ENCODE data around the gene L1TD1.
"Not testable (repeated sequence)": the region's sequence is repeated elsewhere in the genome, so short reads cannot be mapped to it uniquely, and the experiment has no call there.

The L1TD1 gene

DNA sequence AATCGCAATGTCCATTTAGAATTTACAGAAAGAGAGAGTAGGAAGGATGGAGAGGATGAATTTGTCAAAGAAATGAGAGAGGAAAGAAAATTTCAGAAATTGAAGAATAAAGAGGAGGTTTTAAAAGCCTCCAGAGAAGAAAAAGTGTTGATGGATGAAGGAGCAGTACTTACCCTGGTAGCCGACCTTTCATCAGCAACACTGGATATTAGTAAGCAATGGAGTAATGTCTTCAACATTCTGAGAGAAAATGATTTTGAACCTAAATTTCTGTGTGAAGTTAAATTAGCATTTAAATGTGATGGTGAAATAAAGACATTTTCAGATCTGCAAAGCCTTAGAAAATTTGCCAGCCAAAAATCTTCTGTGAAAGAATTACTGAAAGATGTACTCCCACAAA is 12.5 kb downstream of the L1TD1 start:
- no peak for DNase-seq (ENCODE audit: low spot score)

DNA sequence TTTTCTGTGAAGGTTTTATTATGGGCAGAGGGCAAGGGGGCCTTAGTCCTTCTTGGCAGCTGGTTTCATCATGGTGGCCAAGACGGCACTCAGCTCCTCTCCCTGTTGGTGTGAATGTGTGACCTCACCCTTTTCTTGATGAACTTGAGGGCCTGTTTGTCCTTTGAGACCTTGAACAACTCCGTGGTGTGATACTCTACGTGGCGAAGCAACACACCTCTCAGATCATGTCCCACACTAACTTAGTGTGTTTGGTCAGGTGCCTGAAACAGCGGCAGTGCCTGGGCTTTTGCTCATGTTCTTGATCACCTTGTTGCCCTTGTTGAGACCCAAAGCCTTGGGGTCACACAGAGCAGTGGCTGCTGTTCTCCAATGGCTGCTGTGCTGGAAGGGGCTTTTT is 13.4 kb downstream of the L1TD1 start:
- DNase-seq (ENCODE audit: low spot score): no peak

DNA sequence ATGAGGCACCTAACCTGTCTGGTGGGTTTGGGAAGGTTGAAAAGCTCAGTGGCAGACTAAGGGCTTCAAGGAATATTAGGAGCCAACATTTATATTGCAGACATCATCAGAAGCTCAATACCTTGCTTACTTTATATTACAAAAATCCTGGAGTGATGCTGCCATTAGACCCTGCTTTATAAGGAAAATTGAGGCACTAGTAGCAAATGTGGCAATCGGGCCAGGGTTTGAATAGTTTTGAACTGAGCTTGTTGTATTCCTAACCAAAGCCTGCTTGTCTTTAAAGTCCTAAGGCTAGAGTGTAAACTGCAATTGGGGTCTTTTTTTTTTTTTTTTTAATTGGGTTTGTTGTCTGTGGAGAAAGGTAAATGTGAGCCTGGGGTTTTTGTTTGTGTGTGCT is 14.3 kb downstream of the L1TD1 start:
- DNase-seq (ENCODE audit: low spot score): no peak

DNA sequence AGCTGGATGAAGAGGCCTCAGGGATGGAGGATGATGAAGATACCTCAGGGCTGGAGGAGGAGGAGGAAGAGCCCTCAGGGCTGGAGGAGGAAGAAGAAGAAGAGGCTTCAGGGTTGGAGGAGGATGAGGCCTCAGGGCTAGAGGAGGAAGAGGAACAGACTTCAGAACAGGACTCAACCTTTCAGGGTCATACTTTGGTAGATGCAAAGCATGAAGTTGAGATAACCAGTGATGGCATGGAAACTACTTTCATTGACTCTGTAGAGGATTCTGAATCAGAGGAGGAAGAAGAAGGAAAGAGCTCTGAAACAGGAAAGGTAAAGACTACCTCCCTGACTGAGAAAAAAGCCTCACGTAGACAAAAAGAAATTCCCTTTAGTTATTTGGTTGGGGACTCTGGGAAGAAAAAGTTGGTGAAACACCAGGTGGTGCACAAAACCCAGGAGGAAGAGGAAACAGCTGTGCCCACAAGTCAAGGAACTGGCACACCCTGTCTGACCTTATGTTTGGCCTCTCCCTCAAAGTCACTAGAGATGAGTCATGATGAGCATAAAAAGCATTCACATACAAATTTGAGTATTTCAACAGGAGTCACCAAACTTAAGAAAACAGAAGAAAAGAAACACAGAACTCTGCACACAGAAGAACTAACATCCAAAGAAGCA is 15.4 kb downstream of the L1TD1 start:
- DNase-seq (ENCODE audit: low spot score): peak; percentile 32

DNA sequence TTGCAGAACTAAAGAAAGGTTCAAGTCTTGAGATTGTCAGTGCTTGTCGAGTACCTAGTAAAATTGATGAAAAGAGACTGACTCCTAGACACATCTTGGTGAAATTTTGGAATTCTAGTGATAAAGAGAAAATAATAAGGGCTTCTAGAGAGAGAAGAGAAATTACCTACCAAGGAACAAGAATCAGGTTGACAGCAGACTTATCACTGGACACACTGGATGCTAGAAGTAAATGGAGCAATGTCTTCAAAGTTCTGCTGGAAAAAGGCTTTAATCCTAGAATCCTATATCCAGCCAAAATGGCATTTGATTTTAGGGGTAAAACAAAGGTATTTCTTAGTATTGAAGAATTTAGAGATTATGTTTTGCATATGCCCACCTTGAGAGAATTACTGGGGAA is 16.3 kb downstream of the L1TD1 start:
- no peak for DNase-seq (ENCODE audit: low spot score)

DNA sequence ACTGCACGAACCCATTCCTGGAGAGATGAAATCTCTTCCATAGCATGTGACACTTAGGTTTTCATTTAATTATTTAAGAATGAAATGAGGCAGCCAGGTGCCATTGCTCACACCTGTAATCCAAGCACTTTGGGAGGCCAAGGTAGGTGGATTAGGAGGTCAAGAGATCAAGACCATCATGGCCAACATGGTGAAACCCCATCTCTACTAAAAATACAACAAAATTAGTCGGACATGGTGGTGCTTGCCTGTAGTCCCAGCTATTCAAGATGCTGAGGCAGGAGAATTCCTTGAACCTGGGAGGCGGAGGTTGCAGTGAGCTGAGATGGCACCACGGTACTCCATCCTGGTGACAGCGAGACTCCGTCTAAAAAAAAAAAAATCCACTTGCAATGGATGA is 17.8 kb downstream of the L1TD1 start:
- no peak for DNase-seq (ENCODE audit: low spot score)

DNA sequence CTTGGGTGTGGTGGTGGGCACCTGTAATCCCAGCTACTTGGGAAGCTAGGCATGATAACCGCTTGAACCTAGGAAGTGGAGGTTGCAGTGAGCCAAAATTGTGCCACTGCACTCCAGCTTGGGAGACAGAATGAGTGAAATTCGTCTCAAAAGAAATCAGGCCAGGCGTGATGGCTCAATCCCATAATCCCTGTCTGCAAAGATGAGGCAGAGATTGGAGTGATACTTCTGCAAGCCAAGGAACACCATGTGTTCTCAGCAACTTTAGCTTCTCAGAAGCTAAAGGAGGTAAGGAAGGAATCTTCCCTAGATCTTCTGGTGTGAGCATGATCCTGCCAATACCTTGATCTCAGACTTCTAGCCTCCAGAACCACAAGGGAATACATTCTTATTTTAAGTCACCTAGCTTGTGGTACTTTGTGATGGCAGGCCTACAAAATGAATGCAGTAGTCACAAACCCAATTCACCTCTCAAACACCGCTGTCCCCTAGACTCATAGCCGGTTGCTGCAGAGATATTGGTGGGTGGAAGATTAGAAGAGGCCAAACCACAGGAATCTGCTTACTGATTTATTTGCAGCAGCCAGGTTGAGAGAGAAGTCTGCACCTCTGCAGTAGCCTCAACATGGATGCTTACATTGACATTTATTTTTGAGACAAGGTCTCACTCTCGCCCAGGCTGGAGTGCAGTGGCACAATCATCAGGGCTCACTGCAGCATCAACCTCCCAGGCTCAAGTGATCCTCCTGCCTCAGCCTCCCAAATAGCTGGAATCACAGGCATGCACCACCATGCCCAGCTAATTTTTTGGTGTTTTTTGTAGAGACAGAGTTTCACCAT is 18.6 kb downstream of the L1TD1 start:
- no peak for DNase-seq (ENCODE audit: low spot score)

DNA sequence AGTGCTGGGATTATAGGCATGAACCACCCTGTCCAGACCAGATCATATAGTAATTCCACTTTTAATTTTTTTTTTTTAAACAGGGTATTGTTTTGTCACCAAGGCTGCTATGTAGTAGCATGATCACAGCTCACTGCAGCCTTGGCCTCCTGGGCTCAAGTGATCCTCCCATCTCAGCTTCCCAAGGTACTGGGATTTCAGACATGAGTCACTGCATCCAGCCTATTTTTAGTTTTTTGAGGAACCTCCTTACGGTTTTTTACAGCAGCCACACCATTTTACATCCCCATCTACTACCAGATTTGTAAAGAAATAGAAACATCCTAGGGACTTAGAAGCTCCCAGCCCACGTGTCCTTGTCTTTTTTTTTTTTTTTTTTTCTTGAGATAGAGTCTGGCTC is 24.0 kb downstream of the L1TD1 start:
- no peak for DNase-seq (ENCODE audit: low spot score)

DNA sequence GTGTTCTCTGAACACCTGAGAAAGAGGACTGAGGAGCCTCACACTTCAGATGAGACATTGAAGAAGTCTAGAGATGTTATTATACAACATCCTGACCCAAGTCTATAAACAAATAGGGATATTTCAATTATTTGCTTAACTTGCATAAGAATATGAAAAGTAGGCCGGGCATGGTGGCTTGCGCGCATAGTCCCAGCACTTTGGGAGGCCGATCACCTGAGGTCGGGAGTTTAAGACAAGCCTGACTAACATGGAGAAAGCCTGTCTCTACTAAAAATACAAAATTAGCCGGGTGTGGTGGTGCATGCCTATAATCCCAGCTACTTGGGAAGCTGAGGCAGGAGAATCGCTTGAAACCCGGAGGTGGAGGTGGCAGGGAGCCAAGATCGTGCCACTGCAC is 25.8 kb downstream of the L1TD1 start:
- DNase-seq (ENCODE audit: low spot score): not testable (repeated sequence)

DNA sequence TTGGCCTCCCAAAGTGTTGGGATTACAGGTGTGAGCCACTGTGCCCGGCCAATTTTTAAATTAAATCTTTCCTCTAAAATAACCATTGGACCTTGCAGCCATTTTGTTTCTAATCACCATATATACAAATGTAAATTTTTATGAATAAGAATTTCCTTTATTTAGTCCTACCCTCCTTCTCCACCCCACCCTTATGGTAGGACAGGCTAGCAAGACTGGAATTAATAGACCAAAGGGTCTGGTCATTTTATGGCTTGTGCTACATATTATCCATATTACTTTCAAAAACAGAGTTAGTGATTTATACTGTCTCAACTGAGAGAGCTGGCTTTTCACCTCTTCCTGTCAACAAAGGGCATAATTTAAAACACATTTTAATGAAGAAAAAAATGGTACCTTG is 26.5 kb downstream of the L1TD1 start:
- DNase-seq (ENCODE audit: low spot score): no peak

DNA sequence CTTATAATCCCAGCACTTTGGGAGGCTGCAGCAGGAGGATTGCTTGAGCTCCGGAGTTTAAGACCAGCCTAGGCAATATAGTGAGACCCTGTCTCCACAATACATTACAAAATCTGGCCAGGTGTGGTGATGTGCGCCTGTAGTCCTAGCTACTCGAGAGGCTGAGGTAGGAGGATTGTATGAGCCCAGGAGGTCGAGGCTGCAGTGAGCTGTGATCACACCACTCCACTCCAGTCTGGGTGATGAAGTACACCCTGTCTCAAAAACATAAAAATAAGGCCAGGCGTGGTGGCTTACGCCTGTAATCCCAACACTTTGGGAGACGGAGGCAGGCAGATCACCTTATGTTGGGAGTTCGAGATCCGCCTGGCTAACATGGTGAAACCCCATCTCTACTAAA is 27.7 kb downstream of the L1TD1 start:
- DNase-seq (ENCODE audit: low spot score): no peak

DNA sequence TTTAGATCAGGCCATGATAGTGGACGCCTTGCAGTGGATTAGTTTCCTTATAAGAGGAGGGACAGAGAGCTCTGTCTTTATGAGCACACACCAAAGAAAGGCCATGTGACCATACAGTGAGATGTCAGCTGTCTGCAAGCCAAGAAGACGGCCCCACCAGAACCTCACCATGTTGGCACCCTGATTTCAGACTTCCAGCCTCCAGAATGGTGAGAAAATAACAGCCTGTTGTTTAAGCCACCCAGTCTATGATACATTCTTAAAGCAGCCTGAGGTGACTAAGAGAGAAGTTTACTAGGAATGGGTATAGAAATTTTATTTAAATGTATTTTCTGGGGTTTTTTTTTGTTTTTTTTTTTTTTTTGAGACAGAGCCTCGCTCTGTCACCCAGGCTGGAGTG is 29.5 kb downstream of the L1TD1 start:
- DNase-seq (ENCODE audit: low spot score): no peak

DNA sequence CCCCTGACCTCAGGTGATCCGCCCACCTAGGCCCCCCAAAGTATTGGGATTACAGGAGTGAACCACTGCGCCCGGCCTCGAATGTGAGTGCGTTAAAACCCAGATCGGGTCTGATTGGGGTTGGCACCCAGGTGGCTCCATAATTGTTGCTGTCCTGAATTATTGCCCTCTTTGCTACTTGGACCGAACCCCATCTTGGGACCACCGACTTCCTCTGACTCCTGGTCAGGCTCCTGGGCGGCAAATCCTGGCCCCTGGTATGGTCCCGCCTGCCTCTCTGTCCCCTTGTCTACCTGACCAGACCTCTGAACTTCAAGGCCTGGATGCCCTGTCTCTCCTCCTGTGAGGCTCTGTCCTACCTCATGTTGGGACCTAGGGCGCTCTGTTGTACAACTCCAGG is 32.8 kb downstream of the L1TD1 start:
- no peak for DNase-seq (ENCODE audit: low spot score)

DNA sequence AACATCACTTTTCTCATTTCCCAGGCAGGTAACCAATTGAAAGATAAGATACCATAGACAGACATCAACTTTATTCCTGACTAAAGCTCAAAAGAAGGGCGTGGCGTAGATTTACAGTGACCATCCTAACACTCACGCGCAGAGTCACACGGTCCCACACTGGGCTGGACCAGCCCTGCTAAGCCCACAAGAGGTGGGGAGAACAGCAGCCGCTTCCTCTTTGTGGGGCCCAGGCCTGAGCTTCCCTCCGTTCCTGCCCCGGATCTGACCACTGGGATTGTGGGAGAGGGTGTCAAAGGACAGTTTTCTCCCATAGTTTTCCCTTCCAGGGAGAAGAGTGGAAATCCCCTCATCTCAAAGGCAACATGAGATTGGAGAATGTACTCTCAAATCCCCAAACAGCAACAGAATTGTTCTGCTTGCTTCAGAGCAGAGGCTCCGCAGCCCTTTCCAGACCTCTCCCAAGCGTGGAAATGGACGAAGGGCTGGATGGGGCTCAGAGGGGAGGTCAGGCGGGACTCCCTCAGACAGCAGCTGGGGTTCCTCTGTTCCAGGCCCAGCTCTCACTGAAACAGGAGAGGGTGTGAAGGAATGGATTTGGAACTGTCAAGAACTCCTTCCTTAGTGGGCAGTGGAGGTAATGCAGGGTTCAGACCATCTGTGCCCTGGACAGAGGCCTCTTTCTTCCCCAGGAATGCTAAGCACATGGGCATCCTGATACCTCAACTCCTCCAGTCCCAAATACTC is 33.7 kb downstream of the L1TD1 start:
- DNase-seq (ENCODE audit: low spot score): no peak

DNA sequence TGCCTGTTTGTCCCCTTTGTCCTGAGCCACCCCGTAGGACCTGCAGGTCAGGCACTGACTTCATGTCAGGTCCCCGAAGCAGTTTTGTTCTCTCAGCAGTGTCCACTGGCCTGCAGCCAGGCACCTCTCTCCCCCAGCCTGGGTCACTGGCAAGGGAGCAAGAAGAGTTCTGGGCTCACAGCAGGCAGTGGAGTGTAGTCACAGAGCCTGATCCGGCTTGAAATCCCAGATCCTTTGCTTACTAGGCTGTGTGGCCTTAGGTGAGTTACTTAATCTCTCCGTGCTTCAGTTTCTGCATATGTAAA is 34.2 kb downstream of the L1TD1 start:
- DNase-seq (ENCODE audit: low spot score): no peak

DNA sequence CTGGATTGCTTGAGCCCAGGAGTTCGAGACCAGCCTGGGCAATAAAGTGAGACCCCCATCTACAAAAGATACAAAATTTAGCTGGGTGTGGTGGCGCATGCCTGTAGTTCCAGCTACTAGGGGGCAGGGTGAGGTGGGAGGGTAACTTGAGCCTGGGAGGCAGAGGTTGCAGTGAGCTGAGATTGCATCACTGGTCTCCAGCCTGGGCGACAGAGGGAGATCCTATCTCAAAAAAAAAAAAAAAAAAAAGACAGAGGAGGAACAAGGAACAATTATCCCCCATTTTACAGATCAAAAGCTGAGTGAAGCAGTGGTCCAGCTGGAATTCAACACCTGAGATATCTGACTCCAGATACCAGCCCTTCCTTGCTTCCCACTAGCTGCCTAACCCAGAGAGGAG is 34.8 kb downstream of the L1TD1 start:
- DNase-seq (ENCODE audit: low spot score): no peak

DNA sequence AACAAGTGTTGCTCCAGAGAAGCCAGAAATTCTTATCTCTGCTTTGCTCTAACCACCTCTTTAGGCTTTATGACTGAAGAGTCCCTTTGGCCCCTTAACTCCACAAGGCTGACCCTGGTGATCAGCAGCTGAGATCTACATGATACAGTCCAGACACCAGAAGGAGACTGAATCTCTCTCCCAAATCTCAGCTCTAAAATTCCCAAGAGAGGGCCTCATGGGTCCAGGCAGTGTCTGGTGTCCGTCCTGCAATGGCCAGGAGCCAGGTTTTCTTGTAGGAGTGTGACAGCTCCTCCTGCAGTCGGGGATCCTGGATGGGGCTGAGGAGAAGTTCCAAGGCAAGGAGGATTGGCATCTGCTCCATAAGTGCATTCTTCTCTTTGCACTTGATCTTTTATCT is 35.3 kb downstream of the L1TD1 start:
- DNase-seq (ENCODE audit: low spot score): no peak

DNA sequence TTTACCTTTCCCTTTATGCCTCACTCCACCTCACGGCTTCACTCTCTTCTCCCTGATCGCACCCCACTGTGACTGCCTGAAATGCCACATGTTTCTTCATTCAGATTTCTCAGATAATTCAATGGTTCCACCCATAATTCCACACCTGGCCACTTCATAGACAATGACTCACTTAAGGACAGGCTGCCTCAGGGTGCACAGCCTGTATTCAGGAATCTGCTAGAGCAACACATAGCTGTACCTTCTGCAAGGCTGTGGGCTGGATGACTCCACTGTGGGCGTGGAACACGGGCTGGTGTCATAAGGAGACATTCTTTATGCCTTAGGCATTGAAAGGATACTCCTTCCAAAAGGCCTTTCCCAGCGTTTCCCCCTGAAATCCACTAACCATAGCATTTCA is 36.1 kb downstream of the L1TD1 start:
- peak; percentile 85 for DNase-seq (ENCODE audit: low spot score)

DNA sequence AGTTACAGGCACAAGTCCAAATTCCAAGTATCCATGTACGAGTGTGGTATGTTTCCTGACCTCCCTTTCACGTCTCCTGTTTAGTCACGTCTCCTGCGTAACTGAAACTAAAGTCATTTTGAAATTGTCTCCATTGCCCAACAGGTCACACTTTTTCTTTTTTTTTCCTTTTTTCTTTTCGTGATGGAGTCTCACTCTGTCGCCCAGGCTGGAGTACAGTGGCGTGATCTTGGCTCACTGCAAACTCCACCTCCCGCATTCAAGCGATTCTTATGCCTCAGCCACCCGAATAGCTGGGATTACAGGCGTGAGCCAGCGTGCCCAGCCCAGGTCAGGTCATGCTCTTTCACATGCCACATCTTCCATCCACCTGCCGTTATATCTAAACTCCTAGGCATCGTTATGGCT is 38.2 kb downstream of the L1TD1 start:
- DNase-seq (ENCODE audit: low spot score): no peak

DNA sequence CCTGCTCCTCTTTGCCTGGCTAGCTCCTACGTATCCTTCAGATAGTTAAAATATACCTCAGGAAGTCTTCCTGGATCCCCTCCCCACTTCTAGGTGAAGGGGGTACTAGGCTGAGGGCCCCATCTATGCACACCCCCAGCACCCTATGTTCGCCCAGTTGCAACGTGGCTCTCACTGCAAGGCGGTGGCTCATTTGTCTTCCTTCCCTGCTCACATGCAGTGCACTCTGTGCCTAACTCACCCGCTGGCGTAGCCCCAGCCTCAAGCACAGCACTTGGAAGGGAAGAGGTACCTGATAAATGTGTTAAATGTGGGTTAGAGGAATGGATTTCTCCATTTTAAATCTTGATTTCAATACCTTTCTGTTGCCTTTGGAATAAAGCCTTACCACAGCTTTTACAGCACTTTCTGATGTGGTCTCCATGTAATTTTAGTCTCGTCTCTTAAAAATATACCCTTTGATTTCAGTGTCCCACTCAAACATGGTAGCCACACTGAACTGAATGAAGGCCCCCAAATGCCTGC is 39.3 kb downstream of the L1TD1 start:
- DNase-seq (ENCODE audit: low spot score): no peak

DNA sequence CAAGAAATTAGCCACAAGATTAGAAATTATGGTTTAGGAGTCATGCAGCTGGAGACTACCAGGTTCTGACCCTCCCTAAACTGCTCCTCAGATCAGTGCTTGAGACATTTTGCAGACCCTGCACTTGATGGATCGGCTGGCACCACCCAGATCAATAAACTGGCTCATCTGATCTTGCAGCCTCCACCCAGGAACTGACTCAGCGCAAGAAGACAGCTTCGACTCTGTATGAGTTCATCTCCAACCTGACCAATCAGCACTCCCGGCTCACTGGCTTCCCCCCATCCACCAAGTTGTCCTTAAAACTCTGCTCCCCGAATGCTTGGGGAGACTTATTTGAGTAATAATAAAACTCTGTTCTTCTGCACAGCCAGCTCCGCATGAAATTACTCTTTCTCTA is 40.0 kb downstream of the L1TD1 start:
- DNase-seq (ENCODE audit: low spot score): no peak

DNA sequence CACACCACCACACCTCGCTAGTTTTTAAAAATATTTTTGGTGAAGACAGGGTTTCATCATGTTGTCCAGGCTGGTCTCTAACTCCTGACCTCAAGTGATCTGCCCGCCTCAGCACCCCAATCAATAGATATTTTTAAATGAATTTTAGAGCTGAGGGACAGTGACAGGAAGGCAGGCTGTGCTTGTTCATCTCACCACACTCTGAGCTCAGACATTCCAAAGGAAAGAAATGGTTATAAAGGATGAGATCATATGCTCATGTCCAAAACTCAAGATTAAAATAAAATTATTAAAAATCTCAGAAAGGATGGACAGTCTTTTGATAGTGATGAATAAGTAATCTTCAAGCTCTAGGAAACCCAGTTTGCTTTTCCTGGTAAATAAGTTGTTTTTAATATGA is 40.9 kb downstream of the L1TD1 start:
- DNase-seq (ENCODE audit: low spot score): peak; percentile 28

DNA sequence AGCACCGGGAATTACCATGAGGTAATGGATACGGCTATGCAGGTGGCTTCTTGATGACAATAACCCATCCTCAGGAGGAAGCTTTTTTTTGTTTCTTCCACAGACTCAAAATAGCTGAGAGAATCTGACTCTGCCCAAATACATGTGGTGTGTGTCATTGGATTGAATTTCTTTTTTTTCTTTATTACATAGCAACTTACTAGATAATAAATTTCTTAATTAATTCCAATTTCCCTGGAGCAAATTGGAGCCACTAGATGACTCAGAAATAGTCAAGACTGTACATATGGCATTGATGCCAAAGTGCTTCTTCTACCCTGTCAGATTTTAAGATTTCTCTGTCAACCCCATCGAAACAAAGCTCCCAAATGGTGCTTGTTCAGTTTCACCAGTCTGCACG is 42.7 kb downstream of the L1TD1 start:
- DNase-seq (ENCODE audit: low spot score): peak; percentile 32
